Stimulated activated CD8-positive, alpha-beta memory T cell treated with anti-CD3 and anti-CD28 coated beads, Interleukin-7, amount 100 ng/mL, for 24 hours (primary cell): Measurements from ENCODE around the gene ELANE.
"Not testable (repeated sequence)": the region's sequence is repeated elsewhere in the genome, so short reads cannot be mapped to it uniquely, and the experiment has no call there.

Source experiments
- DNase-seq: peaks from one replicate; pipeline ENCODE4 v3.0.0-alpha.2; 2020; ENCODE audit warnings: low read depth

The ELANE gene

GRCh38 chr19:814152-815078 lies 37.7 kb upstream of the ELANE start:
- no peak for DNase-seq

GRCh38 chr19:815079-815774 lies 36.9 kb upstream of the ELANE start:
- no peak for DNase-seq

GRCh38 chr19:815775-816499 lies 36.2 kb upstream of the ELANE start:
- DNase-seq: no peak

GRCh38 chr19:816500-816857 lies 35.6 kb upstream of the ELANE start:
- no peak for DNase-seq

- DNase-seq: not testable (repeated sequence)
These were observed 31.9 kb upstream of the ELANE start for GRCh38 chr19:820212-820611.

GRCh38 chr19:821231-821824 lies 30.8 kb upstream of the ELANE start:
- DNase-seq: no peak

GRCh38 chr19:821825-822503 lies 30.1 kb upstream of the ELANE start, which contains the start of gene PLPPR3:
Gene PLPPR3, minus strand, starts transcription at chr19:821955. Its CDS starts 396 bp downstream, at chr19:821559.
- DNase-seq: no peak

GRCh38 chr19:823565-824121 lies 28.5 kb upstream of the ELANE start:
- DNase-seq: no peak

- no peak for DNase-seq
These were observed 27.2 kb upstream of the ELANE start for GRCh38 chr19:824885-825284.

- no peak for DNase-seq
These were observed 26.0 kb upstream of the ELANE start for GRCh38 chr19:825897-826644.

- no peak for DNase-seq
These were observed 24.8 kb upstream of the ELANE start for GRCh38 chr19:827314-827709.

GRCh38 chr19:827710-828321 lies 24.3 kb upstream of the ELANE start, which contains the start of gene AZU1:
Gene AZU1, plus strand, starts transcription at chr19:827837. Its CDS starts 10 bp downstream, at chr19:827847.
- no peak for DNase-seq

GRCh38 chr19:829129-829758 lies 22.9 kb upstream of the ELANE start:
- DNase-seq: no peak

- DNase-seq: no peak
These were observed 20.4 kb upstream of the ELANE start for GRCh38 chr19:831407-832369.

GRCh38 chr19:834216-834615 lies 17.9 kb upstream of the ELANE start:
- DNase-seq: no peak

- DNase-seq: no peak
These were observed 16.8 kb upstream of the ELANE start for GRCh38 chr19:835210-835810.

GRCh38 chr19:840519-841206 lies 11.4 kb upstream of the ELANE start, which contains the start of gene PRTN3:
Gene PRTN3, plus strand, starts transcription at chr19:840999. Its CDS starts 10 bp downstream, at chr19:841009.
- DNase-seq: no peak
